ENCODE data around the gene NEDD1.

NEDD1 gene

GRCh38 chr12:96906849-96907670 is at the start of gene NEDD1:
NEDD1 (plus strand) TSS chr12:96907257; CDS start chr12:96909760, 2,503 bp downstream.
- DNase-seq: peak in 1 of 2 experiments; percentile 73

- DNase-seq: no peak
Measured at GRCh38 chr12:96858162-96858561, 48.9 kb upstream of the NEDD1 start.

- no peak for DNase-seq
Measured at GRCh38 chr12:96861656-96862055, 45.4 kb upstream of the NEDD1 start.

- DNase-seq: no peak
Measured at GRCh38 chr12:96862326-96862725, 44.7 kb upstream of the NEDD1 start.

- no peak for DNase-seq
Measured at GRCh38 chr12:96864335-96864734, 42.7 kb upstream of the NEDD1 start.

- DNase-seq: no peak
Measured at GRCh38 chr12:96866801-96867590, 40.1 kb upstream of the NEDD1 start.

GRCh38 chr12:96870946-96871345 is 36.1 kb upstream of the NEDD1 start:
- DNase-seq: no peak

GRCh38 chr12:96872961-96873360 is 34.1 kb upstream of the NEDD1 start:
- no peak for DNase-seq

GRCh38 chr12:96874211-96874610 is 32.8 kb upstream of the NEDD1 start:
- no peak for DNase-seq

GRCh38 chr12:96876966-96877365 is 30.1 kb upstream of the NEDD1 start:
- no peak for DNase-seq

- no peak for DNase-seq
Measured at GRCh38 chr12:96878704-96879103, 28.4 kb upstream of the NEDD1 start.

- DNase-seq: no peak
Measured at GRCh38 chr12:96879301-96879700, 27.8 kb upstream of the NEDD1 start.

GRCh38 chr12:96880220-96880619 is 26.8 kb upstream of the NEDD1 start:
- no peak for DNase-seq

- DNase-seq: no peak
Measured at GRCh38 chr12:96881608-96882007, 25.4 kb upstream of the NEDD1 start.

- no peak for DNase-seq
Measured at GRCh38 chr12:96882862-96883261, 24.2 kb upstream of the NEDD1 start.

- no peak for DNase-seq
Measured at GRCh38 chr12:96883571-96883970, 23.5 kb upstream of the NEDD1 start.

- DNase-seq: no peak
Measured at GRCh38 chr12:96886998-96887677, 19.9 kb upstream of the NEDD1 start.

- DNase-seq: peak in 1 of 2 experiments; percentile 64
Measured at GRCh38 chr12:96889273-96889933, 17.7 kb upstream of the NEDD1 start.

GRCh38 chr12:96890331-96890730 is 16.7 kb upstream of the NEDD1 start:
- no peak for DNase-seq

GRCh38 chr12:96892104-96892503 is 15.0 kb upstream of the NEDD1 start:
- DNase-seq: no peak

GRCh38 chr12:96897421-96897820 is 9.6 kb upstream of the NEDD1 start:
- no peak for DNase-seq

- no peak for DNase-seq
Measured at GRCh38 chr12:96901175-96901574, 5.9 kb upstream of the NEDD1 start.

GRCh38 chr12:96902076-96902475 is 5.0 kb upstream of the NEDD1 start:
- DNase-seq: no peak
